H1 (cell line): ENCODE results near the gene DUSP1.

Experiments
- CTCF ChIP-seq, 3 experiments: IDR thresholded peaks; 1 replicate in 2 of 3; 2 replicates in 1 of 3; pipeline versions ENCODE4 v1.5.1 to v1.6.1; 2011; ENCODE audit warnings: low read length in 3 of 3, mild to moderate bottlenecking in 3 of 3, inconsistent platforms in 2 of 3, low read depth in 1 of 3, moderate library complexity in 1 of 3; ENCODE audit not compliant: insufficient read depth in 1 of 3; ENCODE audit errors: control extremely low read depth in 1 of 3
- POLR2A ChIP-seq, 2 experiments: IDR thresholded peaks; 1 replicate in 1 of 2; 2 replicates in 1 of 2; pipeline ENCODE4 v1.6.1; 2011; ENCODE audit warnings: low read depth in 2 of 2, low read length in 2 of 2, mild to moderate bottlenecking in 2 of 2; ENCODE audit errors: control extremely low read depth in 1 of 2
- TAF1 ChIP-seq: IDR thresholded peaks from 2 replicates; pipeline ENCODE4 v1.6.1; 2011; ENCODE audit warnings: mild to moderate bottlenecking, low read depth, low read length
- ZNF274 ChIP-seq: IDR thresholded peaks from 2 replicates; pipeline ENCODE4 v1.7.0; 2012; ENCODE audit warnings: low read length, borderline replicate concordance; ENCODE audit errors: extremely low read depth

DNA sequence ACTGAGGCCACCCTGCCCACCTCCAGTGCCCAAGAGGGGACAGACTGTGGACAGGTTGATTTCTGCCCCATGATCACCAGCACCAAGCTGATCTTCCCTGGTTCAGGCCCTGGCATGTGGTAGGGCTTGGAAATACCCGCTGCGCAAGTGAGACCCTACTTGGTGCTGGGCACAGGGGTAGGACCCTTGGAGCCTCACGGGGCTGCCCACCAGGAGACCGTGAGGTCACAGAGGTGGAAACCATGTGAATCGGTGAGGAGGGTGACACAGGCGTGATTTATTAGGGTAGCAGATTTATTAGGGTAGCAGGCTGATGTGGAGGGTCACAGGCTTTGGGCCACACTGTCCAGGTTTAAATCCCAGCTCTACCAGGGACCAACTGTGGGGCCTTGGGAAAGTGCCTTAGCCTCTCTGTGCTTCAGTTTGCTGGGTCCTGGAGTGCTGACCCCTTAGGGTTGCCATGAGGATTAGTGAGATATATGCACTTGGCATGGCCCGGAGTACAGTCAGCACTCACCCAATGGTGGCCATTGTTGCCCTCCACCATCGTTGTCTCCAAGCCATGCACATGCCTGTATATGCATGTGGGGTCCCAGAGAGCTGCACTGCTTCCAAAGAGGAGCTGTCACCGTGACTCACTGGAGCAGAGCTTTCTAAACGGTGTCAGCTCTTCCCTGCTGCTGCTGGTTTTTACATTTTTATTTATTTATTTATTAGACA is 20.9 kb upstream of the DUSP1 start:
- TF ChIP-seq ZNF274 (no peak), POLR2A (IDR thresholded peaks at IDR 0.05; ENCODE audit: control extremely low read depth in 1 of 2, low read depth in 2 of 2, low read length in 2 of 2) (no peak), TAF1 (no peak), CTCF (IDR thresholded peaks at IDR 0.05; ENCODE audit: control extremely low read depth in 1 of 3, insufficient read depth in 1 of 3, low read depth in 1 of 3, low read length in 3 of 3) (no peak)
